Measurements from ENCODE around the gene COL19A1.
A peak's percentile ranks its signal among the peaks of the same experiment; 100 is the strongest.
"Not testable (repeated sequence)": the region's sequence is repeated elsewhere in the genome, so short reads cannot be mapped to it uniquely, and the experiment has no call there.

COL19A1 gene

DNA sequence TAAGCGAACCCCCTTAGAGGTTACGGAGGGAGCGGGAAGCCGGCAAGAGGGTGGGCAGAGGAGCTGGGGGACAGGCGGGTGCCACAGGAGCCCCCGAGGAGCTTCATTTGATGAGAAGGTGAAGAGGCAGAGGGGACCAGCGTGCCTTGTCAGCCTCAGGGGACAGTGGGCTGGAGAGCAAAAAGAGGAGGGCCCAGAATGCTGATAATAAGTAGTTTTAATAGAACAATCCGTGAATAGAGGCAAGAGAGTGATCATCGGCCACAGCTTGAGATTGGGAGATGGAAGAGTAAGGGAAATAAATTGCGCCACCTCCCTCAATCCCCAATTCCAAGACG is 1.3 kb downstream of the COL19A1 start:
- no peak for DNase-seq

DNA sequence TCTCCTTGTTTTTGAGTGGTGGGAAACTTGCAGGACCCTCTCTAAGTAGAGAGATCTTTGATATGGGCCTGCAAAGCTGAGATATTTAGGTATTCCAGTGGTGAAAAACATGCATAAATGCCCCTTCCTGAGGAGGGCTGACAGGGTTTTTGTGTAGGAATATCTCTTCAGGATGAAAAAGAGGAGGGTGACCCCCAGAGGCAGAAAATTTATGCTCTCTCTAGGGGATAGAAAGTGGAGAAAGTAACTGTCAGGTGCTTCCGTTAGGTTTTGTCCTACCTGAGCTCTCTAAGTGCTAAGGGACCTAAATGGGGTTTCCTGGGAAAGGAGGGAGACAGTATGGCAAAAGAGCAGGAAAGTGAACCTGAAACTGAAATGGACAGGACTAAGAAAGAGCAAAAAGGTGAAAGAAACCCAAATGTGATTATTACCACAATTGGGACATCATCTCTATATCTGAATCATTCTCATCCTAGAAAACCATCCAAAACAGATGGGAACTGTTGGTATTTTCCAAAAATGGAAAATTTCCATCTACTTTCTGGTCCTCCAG is 2.0 kb downstream of the COL19A1 start:
- DNase-seq, result no peak

DNA sequence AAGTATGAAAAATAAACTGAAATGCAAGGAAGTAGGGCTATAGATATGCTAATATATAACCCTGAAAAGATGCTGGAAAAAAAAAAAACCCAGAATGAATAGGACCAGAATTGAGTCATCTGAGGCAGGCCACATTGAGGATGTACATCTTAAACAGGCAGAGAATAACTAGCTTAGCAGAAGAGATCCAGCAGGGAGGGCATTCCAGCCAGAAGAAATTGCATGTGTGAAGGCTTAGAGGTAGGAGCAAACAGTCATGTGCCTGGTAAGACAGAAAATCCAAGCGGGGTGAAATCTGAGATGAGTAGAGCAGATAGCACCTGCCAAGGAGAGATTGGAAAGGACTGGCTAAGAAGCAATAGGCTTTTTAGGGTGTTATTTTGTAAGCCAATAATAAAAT is 2.6 kb downstream of the COL19A1 start:
- DNase-seq, result no peak

DNA sequence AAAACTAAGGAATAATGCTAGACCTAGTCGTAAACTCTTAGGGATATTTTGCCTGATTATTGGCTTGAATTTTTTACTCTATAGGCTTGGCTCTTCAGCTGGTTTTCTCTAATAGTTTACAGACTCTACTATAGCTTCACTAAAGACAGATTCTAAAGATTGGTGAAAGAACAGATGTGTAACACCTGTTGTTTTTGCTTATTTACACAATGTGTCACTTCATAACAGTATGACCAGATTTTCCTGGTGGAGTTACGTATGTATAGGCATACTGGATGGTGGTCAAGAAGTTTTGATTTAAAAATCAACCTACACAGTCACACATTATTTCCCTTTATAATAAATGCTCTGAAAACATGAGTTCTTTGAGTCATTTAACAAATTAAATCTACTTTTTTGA is 4.8 kb downstream of the COL19A1 start:
- no peak for DNase-seq

DNA sequence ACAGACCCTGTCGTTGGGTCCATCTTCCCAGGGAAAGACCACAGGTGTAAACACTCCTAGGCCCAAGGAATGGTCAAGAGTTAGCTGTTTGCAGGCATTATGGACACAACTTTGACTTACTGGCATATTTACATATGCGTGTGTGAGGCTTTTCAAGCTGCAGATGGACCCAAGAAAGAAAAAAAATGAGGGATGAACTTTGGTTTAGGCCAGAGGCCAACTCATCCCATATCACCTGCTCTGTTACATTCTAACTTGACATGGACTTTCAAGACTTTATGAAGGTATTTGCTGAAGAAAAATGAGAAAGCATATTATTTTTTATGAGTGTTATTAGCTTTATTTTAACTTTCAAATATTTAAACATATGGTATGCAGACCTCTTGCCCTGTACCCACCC is 6.9 kb downstream of the COL19A1 start:
- no peak for DNase-seq

DNA sequence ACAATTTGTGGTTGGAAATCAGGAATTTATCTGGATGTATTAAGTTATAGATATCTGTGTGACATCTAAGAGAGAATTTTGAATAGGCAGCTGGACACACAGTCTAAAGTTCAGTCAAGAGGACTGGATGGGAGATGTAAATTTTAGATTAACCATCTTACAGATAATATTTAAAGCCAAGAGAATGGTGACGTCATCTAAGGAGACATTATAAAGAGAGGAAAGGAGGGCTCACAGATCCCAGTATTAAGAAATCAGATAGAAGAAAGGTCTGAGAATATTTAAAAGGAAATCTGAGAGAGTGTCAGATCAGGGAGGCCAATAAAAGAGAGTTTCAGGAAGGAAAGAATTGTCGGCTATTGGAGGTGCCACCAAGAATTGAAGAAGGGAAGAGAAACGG is 9.4 kb downstream of the COL19A1 start:
- DNase-seq, result no peak

DNA sequence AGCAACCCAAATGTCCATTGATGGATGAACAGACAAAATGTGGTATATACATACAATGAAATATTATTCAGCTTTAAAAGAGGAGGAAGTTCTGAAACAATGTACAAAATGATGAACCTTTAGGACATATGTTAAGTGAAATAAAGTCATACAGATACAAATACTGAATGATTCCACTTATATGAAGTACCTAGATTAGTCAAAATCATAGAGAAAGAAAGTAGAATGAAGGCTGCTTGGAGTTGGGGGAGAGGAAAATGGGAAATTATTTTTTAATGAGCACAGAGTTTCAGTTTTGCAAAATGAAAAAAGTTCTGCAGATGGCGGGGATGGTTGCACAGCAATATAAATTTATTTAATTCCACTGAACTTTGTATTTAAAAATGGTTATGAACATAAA is 12.4 kb downstream of the COL19A1 start:
- no peak for DNase-seq

DNA sequence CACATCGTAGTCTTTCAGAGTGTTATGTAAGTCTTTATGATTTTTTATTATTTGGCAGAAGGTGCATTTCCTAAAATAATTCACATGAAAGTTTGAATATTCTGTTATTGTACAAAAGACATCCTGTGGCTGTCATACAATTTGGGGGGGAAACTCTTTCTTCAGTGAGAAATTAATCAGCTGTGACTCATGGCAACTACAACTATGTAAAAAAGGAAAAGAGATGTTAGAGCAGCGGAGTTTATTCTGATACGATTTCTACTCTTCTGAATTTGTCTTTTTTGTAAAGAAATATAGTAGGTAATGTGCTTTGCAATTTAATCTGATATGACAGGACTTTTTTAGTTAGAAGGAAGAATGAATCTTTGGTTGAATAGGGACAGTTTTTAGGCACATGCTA is 14.2 kb downstream of the COL19A1 start:
- DNase-seq, result no peak

DNA sequence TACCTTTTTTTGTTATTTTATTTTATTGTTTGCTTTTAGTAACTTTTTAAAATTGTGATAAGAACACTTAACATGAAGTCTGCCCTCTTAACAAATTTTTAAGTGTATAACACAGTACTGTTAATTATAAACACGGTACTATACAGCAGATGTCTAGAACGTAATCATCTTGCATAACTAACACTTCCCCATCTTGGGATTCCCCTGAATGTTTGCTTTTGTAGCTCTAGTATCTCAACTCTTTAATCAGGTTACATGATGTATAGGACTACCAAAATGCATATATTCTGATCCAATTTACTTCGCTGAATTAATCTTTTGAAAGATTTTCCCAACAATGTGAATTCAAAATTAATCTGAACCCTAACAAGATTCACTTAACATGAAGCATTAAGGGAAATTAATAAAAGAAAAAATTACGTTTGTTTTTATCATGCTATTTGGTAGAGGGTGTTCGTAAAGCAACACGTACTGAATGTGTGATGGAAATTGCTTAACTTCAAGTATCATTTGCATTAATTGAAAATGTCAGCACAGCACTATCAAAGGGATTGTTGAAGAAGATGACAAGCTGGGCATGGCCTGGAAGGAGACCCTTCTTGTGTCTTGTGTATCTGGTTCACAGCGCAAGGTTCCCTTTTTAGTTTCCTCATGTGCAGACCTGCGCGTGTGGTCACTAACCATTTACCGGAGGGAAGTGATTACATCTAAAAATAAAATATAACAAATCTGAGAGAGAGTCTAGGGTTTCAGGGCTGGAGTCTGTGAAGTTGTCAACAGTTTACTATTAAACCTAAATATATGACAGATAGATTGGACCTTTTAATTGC is 15.2 kb downstream of the COL19A1 start:
- no peak for DNase-seq

DNA sequence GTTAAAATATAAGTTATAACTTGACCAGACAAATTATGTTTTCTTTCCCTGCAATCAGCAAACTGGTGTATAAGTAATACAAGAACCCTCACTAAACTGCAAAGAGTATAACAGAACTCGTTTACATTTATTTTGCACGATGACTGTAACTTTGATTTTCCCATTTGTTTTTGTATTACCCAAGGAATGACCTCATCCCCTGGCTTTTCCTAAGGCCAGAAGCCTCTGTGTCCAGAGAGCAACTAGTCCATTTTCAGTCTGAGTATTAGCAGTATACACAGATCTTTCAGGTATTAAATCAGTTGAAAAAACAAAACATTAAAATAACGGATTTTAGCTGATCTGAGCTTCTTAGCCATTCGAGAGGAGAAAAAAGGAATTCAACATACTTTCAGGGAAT is 17.2 kb downstream of the COL19A1 start:
- DNase-seq, result no peak

DNA sequence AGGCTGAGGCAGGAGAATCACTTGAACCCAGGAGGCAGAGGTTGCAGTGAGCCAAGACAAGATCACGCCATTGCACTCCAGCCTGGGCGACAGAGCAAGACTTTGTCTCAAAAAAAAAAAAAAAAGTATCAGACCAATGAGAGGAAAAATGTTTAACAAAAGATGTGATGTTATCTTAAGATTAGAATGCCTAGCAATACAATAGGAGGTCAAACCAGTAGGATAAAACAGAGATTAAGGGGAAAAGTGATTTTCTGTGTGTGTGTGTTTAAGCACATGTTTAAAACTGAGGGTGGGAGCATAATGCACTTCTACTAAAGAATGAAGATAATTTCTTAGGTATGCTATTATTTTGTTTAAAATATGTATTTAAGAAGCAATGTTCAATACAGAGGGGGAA is 17.9 kb downstream of the COL19A1 start:
- no peak for DNase-seq

DNA sequence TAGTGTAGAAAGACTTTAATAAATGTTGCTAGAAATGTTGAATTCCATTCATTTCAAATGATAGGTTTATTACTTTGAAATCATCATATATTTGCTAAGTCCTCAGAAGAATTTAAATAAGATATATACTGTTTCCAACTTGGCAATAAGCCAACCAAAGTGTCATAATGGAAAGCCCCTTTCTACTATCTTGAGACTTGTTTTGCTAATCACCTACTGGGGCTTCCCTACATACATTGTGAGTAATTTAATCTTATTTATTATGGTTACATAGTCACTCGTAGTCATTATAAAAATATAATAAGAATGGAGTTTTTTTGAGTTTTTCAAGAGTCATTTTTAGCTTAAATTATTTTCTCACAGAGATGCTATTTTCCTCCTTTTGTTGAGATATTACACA is 20.7 kb downstream of the COL19A1 start:
- DNase-seq, result no peak

DNA sequence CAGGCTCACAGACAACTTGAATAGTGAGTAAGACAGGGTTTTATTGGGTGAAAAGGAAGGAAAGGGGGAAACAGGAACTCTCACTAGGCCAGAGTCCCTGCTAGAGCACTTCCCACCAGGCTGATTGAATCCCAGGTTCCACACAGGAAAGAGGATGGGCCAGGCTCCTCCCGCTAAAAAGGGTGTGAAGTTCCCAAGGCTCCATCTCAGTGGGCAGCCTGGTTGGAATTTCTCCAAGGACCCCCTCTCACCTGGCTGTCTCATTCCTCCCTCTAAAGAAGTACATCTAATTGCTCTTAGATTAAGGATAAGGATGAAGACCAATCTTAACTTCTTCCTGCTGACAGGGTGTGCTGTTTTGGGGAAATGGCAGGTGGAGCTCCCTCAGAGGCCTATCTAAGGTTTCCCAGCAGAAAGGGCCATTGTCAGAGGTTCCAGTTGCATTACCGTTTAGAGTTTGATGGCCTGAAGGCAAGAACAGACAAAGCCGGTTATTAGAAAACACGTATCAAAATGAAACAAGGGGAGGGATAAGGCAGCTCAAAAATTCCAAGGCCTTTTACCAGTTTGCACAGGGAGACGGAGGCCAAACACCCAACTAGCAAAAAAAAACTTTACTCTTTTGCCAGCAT is 21.5 kb downstream of the COL19A1 start:
- no peak for DNase-seq

DNA sequence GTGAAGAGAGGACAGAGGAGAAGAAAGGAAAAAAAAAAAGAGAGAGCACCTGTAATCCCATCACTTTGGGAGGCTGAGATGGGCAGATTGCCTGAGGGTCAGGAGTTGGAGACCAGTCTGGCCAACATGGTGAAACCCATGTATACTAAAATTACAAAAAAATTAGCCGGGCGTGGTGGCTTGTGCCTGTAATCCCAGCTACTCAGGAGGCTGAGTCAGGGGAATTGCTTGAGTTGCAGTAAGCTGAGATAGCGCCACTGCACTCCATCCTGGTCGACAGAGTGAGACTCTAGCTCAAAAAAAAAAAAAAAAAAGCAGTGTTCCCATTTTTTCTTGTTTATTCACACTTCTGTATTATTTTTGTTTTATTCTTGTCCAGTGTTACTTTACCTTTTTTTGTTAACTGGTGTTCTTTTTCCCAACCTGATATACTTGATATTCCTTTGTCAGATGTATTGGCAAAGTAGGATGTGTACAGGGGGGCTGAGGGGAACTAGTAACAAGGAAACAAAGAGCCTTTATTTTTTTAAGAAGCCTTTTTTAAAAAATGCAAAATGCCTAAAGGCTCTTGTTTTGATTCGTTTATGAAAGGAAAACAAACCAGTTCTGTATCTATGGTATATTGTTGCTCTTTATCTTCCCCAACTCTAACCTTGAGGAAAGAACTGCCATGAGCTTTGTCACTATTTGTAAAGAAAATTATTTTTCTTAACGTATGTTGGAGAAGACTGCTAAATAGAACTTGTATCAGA is 22.3 kb downstream of the COL19A1 start:
- no peak for DNase-seq

DNA sequence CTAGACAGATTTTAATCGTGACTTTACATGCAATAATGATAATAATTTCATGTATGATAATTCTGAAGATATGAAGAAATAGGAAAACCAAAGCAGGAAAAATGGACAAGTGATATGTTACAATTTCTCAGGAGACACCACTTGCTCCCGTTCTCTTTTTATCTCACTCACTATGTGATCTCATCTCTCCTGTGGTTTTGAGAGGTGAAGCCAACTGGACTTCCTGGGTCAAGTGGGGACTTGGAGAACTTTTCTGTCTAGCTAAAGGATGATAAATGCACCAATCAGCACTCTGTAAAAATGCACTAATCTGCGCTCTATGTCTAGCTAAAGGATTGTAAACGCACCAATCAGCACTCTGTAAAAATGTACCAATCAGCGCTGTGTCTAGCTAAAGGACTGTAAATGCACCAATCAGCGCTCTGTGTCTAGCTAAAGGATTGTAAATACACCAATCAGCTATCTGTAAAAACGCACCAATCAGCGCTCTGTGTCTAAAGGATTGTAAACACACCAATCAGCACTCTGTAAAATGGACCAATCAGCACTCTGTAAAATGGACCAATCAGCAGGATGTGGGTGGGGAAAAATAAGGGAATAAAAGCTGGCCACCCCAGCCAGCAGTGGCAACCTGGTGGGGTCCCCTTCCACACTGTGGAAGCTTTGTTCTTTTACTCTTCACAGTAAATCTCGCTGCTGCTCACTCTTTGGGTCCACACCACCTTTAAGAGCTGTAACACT is 23.0 kb downstream of the COL19A1 start:
- not testable (repeated sequence) for DNase-seq

DNA sequence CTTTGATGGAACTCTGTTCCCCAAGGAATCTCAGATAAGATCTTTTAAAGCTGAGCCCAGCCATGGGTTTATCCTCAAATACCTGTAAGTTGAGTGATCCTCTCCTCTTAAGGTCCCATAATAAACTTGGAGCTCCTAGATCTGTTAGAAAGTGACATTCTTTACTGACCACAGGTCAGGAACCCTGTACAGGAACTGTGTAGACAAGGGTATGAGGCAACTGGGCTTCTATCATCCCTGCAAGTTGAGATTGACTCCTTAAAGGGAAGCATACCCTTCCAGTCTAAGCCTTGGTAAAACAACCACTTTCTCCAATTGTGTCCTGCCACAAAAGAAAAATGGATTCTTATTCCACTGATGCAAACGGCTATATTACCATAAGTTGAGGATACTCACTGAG is 26.2 kb downstream of the COL19A1 start:
- not testable (repeated sequence) for DNase-seq

DNA sequence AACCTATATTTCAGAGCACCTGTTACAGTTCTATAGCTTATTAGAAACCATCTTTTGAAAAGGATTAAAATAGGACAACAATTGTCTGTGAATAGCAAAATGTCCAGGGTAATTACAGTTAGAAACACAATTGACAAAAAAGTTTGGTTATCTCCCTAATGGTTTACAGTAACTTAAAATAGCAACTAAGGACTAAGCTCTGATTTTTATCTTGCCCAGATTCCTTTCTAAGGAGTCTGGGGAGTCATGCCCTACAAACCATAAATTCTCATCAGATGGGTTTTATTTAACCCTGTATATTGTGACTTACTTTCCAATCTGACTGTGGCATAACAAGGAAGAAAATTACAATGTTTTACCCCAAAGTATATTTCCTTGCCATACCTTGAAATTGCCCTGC is 26.9 kb downstream of the COL19A1 start:
- DNase-seq, result not testable (repeated sequence)

DNA sequence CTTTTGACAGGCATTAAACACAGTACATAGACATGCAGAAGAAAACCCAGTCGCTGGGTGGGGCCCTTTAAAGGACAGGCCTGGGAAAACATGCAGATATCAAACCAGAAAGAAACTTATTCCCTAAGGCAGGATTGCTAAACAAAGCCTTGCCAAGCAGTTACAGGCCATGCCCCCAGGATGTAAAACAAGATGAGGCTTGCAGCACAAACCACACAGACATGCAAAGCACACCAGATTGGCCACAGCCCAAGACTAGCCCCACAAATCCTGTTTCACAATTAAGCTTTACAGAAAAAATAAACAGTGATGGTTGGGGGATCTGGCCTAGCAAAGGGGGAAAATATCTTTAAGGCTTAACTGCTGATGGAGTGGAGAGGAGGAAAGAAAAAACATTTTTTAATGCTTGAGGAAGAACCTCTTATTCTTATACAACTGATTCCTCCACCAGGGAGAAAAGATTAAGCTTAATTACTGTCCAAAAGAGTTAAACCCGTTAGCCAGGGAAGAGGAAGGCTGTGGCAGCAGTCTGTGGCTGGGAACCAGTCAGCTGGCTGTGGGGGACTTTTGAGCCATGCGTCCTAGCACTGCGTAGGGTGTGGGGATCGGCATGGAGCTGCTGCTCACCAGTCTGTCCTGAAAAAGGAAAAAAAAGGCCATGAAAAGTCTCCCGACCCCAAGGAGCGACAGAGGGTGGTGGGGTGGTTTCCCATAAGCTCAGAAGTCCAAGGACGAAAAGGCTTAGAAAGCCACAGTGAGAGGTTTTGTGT is 28.4 kb downstream of the COL19A1 start:
- DNase-seq, result peak in 1 of 2 experiments; percentile 34

DNA sequence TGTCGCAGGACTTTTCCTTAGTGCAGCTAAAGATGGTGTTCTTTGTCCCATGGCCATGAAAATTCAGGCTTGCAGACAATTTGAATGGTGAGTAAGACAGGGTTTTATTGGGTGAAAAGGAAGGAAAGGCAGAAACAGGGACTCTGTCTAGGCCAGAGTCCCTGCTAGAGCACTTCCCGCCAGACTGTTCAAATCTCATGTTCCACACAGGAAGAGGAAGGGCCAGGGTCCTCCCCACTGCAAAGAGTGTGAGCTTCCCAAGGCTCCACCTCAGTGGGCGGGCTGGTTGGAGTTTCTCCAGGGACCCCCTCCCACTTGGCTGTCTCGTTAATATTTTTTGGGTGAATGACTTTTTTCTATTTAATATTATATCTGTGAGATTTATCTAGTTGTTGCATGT is 29.0 kb downstream of the COL19A1 start:
- DNase-seq, result no peak

DNA sequence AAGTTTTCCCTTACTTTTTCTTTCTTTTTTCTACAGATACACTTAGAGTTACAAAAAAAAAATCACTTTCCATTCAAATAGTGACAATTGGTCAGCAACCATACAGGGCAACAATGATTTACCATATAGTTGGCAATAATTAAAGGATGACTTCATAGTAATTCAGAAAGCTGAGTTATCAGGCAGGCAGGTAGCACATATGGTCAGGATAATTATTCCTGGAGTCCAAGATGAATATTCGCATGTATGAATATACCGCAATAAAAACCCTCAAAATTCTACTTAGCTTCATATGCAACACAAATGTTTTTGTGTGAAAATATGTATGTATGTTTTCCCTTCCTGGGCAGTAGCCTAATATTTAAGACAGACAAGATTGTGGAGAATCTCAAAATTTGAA is 34.5 kb downstream of the COL19A1 start:
- DNase-seq, result no peak

DNA sequence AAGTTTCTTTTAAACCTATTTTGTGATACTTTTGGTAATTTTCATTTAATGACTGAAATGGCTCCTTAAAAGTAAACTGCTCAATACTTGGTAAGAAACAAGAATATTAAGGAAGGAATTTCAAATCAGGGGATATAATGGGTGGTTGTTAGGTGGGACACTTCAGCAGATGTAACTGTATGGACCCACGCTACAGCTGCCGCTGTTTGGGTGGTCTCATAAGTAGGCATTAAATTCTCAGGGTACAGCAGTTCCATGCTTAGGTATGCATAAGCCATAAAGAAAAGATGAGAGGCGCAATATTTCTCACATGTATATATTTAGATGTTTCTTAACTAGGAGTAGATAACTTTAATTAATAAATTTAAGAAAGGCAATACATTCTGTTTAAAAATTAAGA is 35.0 kb downstream of the COL19A1 start:
- no peak for DNase-seq

DNA sequence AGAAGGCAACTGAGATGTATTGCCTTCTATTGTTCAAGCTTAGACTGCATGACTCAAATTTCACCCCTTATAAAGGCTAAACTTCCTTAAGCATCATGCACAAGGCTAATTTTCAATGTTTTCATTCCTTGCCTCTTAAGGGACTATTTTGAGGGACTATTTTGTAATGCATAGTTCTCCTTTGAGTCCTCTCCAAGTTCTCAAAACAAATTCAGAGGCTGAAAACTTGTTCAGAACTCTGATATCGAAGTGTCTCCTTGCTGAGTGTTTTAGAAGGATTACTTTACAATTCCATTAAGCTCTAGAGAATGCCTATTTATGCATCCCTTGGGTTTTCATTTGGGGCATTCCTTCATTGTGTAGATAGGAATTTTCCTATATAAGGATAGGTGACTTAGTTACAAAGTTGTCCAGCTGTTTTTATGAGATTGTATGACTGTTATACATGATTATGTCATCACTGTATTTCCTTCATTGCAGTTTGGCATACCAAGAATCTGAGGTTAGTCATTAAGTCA is 41.7 kb downstream of the COL19A1 start:
- DNase-seq, result no peak

All from NCI-H2081 (cell line).